ENCODE results near the gene MAGI1. TPM values are rescaled to one million over a fixed set of nuclear protein-coding genes. Genes with fewer than 3 reads are reported as not detected.

MAGI1 gene
- total and polyA plus RNA-seq, 5 donors, result 15.8 to 38.3 (median 32.8) TPM

- no peak for DNase-seq
- intact Hi-C loops (cut with DNase I), result no loop called here
- 89% methylated on average over 4 of the region's 4 CpGs for WGBS
- no peak overlapping the region for H3K4me3 ChIP-seq (ENCODE audit: low read length)
- H3K27ac ChIP-seq (ENCODE audit: low read length), result no peak overlapping the region
- H3K9me3 ChIP-seq (ENCODE audit: control insufficient read depth, low read length), result no peaks in the 10 kb centered on the region
- no peak for ATAC-seq
- H3K4me1 ChIP-seq (ENCODE audit: control insufficient read depth, insufficient read depth, low read length), result peaks cover 15% of the 10 kb centered on the region
- no peaks in the 10 kb centered on the region for H3K27me3 ChIP-seq (ENCODE audit: control insufficient read depth, insufficient read depth)
Observed at GRCh38 chr3:65855370-65856100, 183.2 kb downstream of the MAGI1 start.

GRCh38 chr3:65854606-65855304 lies 184.0 kb downstream of the MAGI1 start:
- ATAC-seq (no peak), DNase-seq (no peak)
- H3K27ac ChIP-seq (ENCODE audit: low read length), result no peak overlapping the region
- H3K4me1 ChIP-seq (ENCODE audit: control insufficient read depth, insufficient read depth, low read length), result peaks cover 15% of the 10 kb centered on the region
- H3K4me3 ChIP-seq (ENCODE audit: low read length), result no peak overlapping the region
- 57% methylated on average over 8 of the region's 8 CpGs for WGBS
- H3K9me3 ChIP-seq (ENCODE audit: control insufficient read depth, low read length), result no peaks in the 10 kb centered on the region
- no peaks in the 10 kb centered on the region for H3K27me3 ChIP-seq (ENCODE audit: control insufficient read depth, insufficient read depth)
- intact Hi-C loops (cut with DNase I), result no loop called here

GRCh38 chr3:65851827-65852226 lies 186.9 kb downstream of the MAGI1 start:
- WGBS, result 79% methylated on average over 4 of the region's 4 CpGs
- Histone ChIP-seq H3K27ac (ENCODE audit: low read length) (no peak overlapping the region), H3K4me3 (ENCODE audit: low read length) (no peak overlapping the region), H3K27me3 (ENCODE audit: control insufficient read depth, insufficient read depth) (no peaks in the 10 kb centered on the region), H3K4me1 (ENCODE audit: control insufficient read depth, insufficient read depth, low read length) (peaks cover 11% of the 10 kb centered on the region), H3K9me3 (ENCODE audit: control insufficient read depth, low read length) (no peaks in the 10 kb centered on the region)
- ATAC-seq, result no peak
- DNase-seq, result no peak
- intact Hi-C loops (cut with DNase I), result no loop called here

GRCh38 chr3:65850261-65850660 lies 188.5 kb downstream of the MAGI1 start:
- Histone ChIP-seq H3K4me1 (ENCODE audit: control insufficient read depth, insufficient read depth, low read length) (peaks cover 3% of the 10 kb centered on the region), H3K27ac (ENCODE audit: low read length) (no peak overlapping the region), H3K4me3 (ENCODE audit: low read length) (no peak overlapping the region), H3K9me3 (ENCODE audit: control insufficient read depth, low read length) (no peaks in the 10 kb centered on the region), H3K27me3 (ENCODE audit: control insufficient read depth, insufficient read depth) (no peaks in the 10 kb centered on the region)
- no peak for ATAC-seq
- 64% methylated on average over 3 of the region's 3 CpGs for WGBS
- DNase-seq, result no peak
- intact Hi-C loops (cut with DNase I), result no loop called here

GRCh38 chr3:65848024-65848423 lies 190.7 kb downstream of the MAGI1 start:
- DNase-seq (no peak), ATAC-seq (no peak)
- no peaks in the 10 kb centered on the region for H3K4me1 ChIP-seq (ENCODE audit: control insufficient read depth, insufficient read depth, low read length)
- no peaks in the 10 kb centered on the region for H3K27me3 ChIP-seq (ENCODE audit: control insufficient read depth, insufficient read depth)
- intact Hi-C loops (cut with DNase I), result no loop called here
- no peak overlapping the region for H3K4me3 ChIP-seq (ENCODE audit: low read length)
- no peaks in the 10 kb centered on the region for H3K9me3 ChIP-seq (ENCODE audit: control insufficient read depth, low read length)
- WGBS, result 90% methylated on average over 7 of the region's 7 CpGs
- no peak overlapping the region for H3K27ac ChIP-seq (ENCODE audit: low read length)

- ATAC-seq (no peak), DNase-seq (no peak)
- H3K9me3 ChIP-seq (ENCODE audit: control insufficient read depth, low read length), result no peaks in the 10 kb centered on the region
- WGBS, result 58% methylated on average over 1 of the region's 1 CpG
- no peak overlapping the region for H3K27ac ChIP-seq (ENCODE audit: low read length)
- H3K27me3 ChIP-seq (ENCODE audit: control insufficient read depth, insufficient read depth), result no peaks in the 10 kb centered on the region
- no peak overlapping the region for H3K4me3 ChIP-seq (ENCODE audit: low read length)
- intact Hi-C loops (cut with DNase I), result no loop called here
- H3K4me1 ChIP-seq (ENCODE audit: control insufficient read depth, insufficient read depth, low read length), result no peaks in the 10 kb centered on the region
Observed at GRCh38 chr3:65846936-65847335, 191.8 kb downstream of the MAGI1 start.

GRCh38 chr3:65844370-65844769 lies 194.3 kb downstream of the MAGI1 start:
- intact Hi-C loops (cut with DNase I), result no loop called here
- Histone ChIP-seq H3K4me1 (ENCODE audit: control insufficient read depth, insufficient read depth, low read length) (no peaks in the 10 kb centered on the region), H3K27me3 (ENCODE audit: control insufficient read depth, insufficient read depth) (no peaks in the 10 kb centered on the region), H3K4me3 (ENCODE audit: low read length) (no peak overlapping the region), H3K9me3 (ENCODE audit: control insufficient read depth, low read length) (no peaks in the 10 kb centered on the region), H3K27ac (ENCODE audit: low read length) (no peak overlapping the region)
- ATAC-seq (no peak), DNase-seq (no peak)
- WGBS, result 85% methylated on average over 2 of the region's 2 CpGs

- intact Hi-C loops (cut with DNase I), result no loop called here
- WGBS, result 87% methylated on average over 1 of the region's 1 CpG
- Histone ChIP-seq H3K27ac (ENCODE audit: low read length) (no peak overlapping the region), H3K27me3 (ENCODE audit: control insufficient read depth, insufficient read depth) (no peaks in the 10 kb centered on the region), H3K9me3 (ENCODE audit: control insufficient read depth, low read length) (no peaks in the 10 kb centered on the region), H3K4me1 (ENCODE audit: control insufficient read depth, insufficient read depth, low read length) (no peaks in the 10 kb centered on the region), H3K4me3 (ENCODE audit: low read length) (no peak overlapping the region)
- DNase-seq (no peak), ATAC-seq (no peak)
Observed at GRCh38 chr3:65843732-65844131, 195.0 kb downstream of the MAGI1 start.

- H3K27me3 ChIP-seq (ENCODE audit: control insufficient read depth, insufficient read depth), result no peaks in the 10 kb centered on the region
- no peaks in the 10 kb centered on the region for H3K9me3 ChIP-seq (ENCODE audit: control insufficient read depth, low read length)
- peaks cover 2% of the 10 kb centered on the region for H3K4me1 ChIP-seq (ENCODE audit: control insufficient read depth, insufficient read depth, low read length)
- intact Hi-C loops (cut with DNase I), result no loop called here
- WGBS, result 67% methylated on average over 4 of the region's 4 CpGs
- ATAC-seq, result no peak
- DNase-seq, result no peak
- H3K27ac ChIP-seq (ENCODE audit: low read length), result no peak overlapping the region
- no peak overlapping the region for H3K4me3 ChIP-seq (ENCODE audit: low read length)
Observed at GRCh38 chr3:65837604-65838003, 201.1 kb downstream of the MAGI1 start.

GRCh38 chr3:65836047-65836446 lies 202.7 kb downstream of the MAGI1 start:
- intact Hi-C loops (cut with DNase I), result no loop called here
- Histone ChIP-seq H3K27ac (ENCODE audit: low read length) (no peak overlapping the region), H3K4me3 (ENCODE audit: low read length) (no peak overlapping the region), H3K9me3 (ENCODE audit: control insufficient read depth, low read length) (no peaks in the 10 kb centered on the region), H3K27me3 (ENCODE audit: control insufficient read depth, insufficient read depth) (no peaks in the 10 kb centered on the region), H3K4me1 (ENCODE audit: control insufficient read depth, insufficient read depth, low read length) (peaks cover 4% of the 10 kb centered on the region)
- DNase-seq (no peak), ATAC-seq (no peak)
- WGBS, result 95% methylated on average over 1 of the region's 1 CpG

GRCh38 chr3:65833761-65834505 lies 204.8 kb downstream of the MAGI1 start:
- Histone ChIP-seq H3K4me1 (ENCODE audit: control insufficient read depth, insufficient read depth, low read length) (peaks cover 5% of the 10 kb centered on the region), H3K4me3 (ENCODE audit: low read length) (no peak overlapping the region), H3K27me3 (ENCODE audit: control insufficient read depth, insufficient read depth) (no peaks in the 10 kb centered on the region), H3K9me3 (ENCODE audit: control insufficient read depth, low read length) (no peaks in the 10 kb centered on the region), H3K27ac (ENCODE audit: low read length) (no peak overlapping the region)
- DNase-seq (no peak), ATAC-seq (no peak)
- intact Hi-C loops (cut with DNase I), result no loop called here
- WGBS, result 51% methylated on average over 2 of the region's 2 CpGs

Data from right cardiac atrium (tissue), 5 donors.